GM18873 (cell line): ENCODE data around the gene POLRMT.
"Not testable (repeated sequence)": the region's sequence is repeated elsewhere in the genome, so short reads cannot be mapped to it uniquely, and the experiment has no call there.

ENCODE experiments used
- ATAC-seq: cut with Tn5 transposase; IDR thresholded peaks from one replicate; pipeline ENCODE4 v1.9.1; 2021; ENCODE audit warnings: mild to moderate bottlenecking, moderate library complexity, moderate number of reproducible peaks; ENCODE audit not compliant: unreplicated experiment, low FRiP score

Gene POLRMT

GRCh38 chr19:616062-616700 is 17.2 kb downstream of the POLRMT start:
- ATAC-seq, result no peak

GRCh38 chr19:615619-616018 is 17.7 kb downstream of the POLRMT start:
- no peak for ATAC-seq

- ATAC-seq, result no peak
These were observed 19.4 kb downstream of the POLRMT start for GRCh38 chr19:613732-614567.

GRCh38 chr19:612941-613340 is 20.4 kb downstream of the POLRMT start:
- ATAC-seq, result no peak

DNA sequence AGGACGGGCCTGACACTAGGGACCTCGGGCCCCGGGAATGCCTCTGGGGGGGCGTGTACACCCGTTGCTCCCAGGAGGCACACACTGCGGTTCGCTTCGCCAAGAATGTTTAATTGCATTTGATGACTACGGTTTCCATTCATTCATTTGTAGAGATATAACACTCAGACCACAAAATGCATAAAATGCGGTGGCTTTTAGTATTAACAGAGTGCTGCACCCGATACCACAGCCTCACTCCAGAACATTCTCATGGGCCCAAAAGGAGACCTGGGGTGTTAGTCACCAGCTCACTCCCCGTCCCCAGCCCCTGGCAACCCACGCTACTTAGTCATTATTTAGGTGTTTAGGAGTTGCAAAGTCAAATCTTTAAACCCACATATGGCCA is 21.9 kb downstream of the POLRMT start:
- ATAC-seq, result no peak

DNA sequence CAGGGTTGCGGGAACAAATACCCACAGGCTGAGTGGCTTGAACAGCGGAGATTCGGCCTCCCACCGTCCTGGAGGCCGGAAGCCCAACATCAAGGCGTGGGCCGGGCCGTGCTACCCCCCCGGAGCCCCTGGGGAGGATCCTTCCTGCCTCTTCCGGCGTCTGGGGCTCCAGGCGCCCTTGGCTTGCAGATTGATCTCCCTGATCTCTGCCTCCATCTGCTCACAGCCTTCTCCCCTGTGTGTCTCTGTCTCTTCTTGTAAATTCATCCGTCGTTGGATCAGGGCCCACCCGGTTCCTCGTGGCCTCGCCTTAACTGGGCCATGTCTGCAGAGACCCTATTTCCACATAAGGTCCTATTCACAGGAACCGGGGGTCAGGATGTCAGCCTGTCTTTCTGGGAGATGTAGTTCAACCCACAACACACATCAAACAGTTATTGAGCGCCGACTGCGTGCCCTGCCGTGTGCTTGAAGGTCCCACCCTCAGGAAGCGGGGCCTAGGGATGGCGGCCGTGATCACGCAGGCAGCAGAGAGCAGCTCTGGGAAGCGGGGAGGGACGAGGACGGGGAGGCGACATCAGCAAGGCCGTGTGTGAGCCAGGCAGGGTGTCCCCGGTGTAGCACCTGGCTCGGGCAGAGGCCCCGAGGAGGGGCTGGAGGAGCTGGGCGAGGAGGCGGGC is 22.4 kb downstream of the POLRMT start:
- ATAC-seq, result no peak

GRCh38 chr19:610071-610800 is 23.1 kb downstream of the POLRMT start:
- ATAC-seq, result no peak

GRCh38 chr19:609004-609346 is 24.4 kb downstream of the POLRMT start:
- no peak for ATAC-seq

GRCh38 chr19:608155-609003 is 25.0 kb downstream of the POLRMT start:
- no peak for ATAC-seq

- ATAC-seq, result no peak
These were observed 25.8 kb downstream of the POLRMT start for GRCh38 chr19:607301-608154.

DNA sequence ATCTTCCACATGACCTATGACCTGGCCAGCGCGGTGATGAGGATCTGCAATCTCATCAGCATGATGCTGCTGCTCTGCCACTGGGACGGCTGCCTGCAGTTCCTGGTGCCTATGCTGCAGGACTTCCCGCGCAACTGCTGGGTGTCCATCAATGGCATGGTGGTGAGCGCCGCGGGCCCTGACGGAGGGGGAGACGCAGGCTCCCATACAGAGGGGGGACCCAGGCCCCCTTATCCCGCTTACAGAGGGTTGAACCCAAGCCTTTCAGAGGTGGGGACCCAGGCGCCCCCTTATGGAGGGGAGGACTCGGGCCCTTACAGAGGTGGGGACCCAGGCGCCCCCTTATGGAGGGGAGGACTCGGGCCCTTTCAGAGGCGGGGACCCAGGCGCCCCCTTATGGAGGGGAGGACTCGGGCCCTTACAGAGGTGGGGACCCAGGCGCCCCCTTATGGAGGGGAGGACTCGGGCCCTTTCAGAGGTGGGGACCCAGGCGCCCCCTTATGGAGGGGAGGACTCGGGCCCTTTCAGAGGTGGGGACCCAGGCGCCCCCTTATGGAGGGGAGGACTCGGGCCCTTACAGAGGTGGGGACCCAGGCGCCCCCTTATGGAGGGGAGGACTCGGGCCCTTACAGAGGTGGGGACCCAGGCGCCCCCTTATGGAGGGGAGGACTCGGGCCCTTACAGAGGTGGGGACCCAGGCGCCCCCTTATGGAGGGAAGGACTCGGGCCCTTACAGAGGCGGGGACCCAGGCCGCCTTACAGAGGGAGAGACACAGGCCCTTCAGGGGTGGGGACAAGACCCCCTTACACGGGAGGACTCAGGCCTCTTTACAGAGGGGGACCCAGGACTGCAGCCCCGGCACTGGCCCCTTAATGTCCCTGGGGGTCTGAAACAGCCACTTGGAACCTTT is 28.0 kb downstream of the POLRMT start:
- not testable (repeated sequence) for ATAC-seq

DNA sequence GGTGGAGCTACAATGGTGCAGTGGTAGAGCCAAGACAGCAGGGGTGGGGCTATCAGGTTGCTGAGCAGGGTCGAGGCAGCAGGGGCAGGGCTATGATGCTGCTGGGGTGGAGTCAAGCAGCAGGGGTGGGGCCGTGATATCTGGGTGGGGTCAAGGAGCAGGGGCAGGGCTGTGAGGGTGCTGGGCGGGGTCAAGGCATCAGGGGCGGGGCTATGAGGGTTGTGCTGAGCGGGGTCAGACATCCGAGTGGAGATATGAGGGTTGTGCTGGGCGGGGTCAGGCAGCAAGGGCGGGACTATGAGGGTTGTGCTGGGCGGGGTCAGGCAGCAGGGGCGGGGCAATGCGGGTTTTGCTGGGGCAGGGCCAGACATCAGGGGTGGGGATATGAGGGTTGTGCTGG is 29.0 kb downstream of the POLRMT start:
- no peak for ATAC-seq

DNA sequence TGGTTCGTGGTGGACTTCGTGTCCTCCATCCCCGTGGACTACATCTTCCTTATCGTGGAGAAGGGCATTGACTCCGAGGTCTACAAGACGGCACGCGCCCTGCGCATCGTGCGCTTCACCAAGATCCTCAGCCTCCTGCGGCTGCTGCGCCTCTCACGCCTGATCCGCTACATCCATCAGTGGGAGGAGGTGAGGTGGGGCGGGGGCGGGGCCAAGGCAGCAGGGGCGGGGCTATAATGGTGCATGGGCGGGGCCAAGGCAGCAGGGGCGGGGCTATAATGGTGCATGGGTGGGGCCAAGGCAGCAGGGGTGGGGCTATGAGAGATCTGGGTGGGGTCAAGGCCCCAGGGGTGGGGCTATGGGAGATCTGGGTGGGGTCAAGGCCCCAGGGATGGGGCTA is 29.6 kb downstream of the POLRMT start:
- not testable (repeated sequence) for ATAC-seq

- not testable (repeated sequence) for ATAC-seq
These were observed 30.1 kb downstream of the POLRMT start for GRCh38 chr19:603302-603639.

DNA sequence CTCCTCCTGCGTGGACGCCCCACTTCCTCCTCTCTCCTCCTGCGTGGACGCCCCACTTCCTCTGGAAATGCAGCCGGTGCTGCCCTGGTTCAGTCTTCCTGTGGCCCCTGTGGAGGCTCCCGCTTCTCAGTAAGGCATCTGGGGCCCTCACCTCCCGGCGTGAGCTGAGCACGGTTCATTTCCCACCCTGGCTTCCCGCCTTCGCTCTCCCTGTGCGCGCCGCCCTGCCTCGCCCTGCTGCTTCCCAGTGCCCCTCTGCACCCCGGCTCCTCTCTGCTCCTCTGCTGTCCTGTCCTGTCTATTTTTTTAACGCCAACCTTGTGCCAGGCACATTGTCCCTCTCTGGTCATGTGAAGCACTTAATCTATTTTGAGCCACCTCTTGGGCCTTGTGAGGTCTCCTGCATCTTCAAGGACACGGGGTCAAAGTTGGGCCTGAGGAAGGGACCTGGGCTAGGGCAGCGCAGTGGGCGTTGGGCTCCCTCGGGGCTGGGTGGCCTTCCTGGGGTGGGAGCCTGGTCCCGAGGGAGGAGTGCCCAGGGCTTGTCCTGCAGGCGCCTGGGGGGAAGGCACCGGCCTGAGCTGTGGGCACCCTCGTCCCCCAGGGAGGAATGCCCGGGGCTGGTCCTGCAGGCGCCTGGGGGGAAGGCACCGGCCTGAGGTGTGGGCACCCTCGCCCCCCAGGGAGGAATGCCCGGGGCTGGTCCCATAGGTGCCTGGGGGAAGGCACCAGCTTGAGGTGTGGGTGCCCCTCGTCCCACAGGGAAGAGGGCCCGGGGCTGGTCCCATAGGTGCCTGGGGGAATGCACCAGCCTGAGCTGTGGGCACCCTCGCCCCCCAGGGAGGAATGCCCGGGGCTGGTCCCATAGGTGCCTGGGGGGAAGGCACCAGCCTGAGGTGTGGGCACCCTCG is 30.7 kb downstream of the POLRMT start:
- no peak for ATAC-seq

DNA sequence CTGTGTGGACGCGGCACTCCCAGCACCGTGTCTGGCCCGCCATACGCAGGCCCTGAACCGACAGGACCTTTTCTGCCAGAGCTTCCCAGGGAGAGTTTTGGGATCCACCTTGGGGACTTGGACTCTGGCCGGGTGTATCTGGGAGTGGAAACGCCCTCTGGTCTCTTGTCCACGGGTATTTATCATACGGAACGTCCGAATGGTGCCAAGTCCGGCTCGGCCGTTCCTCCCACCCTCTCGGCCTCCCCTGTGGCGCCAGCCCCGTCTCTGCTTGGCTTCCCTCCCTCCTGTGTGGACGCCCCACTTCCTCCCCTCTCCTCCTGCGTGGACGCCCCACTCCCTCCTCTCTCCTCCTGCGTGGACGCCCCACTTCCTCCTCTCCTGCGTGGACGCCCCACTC is 31.5 kb downstream of the POLRMT start:
- ATAC-seq, result no peak

- no peak for ATAC-seq
These were observed 32.0 kb downstream of the POLRMT start for GRCh38 chr19:601310-601709.
